ENCODE results near the gene DOCK10.
"Not testable (repeated sequence)": the region's sequence is repeated elsewhere in the genome, so short reads cannot be mapped to it uniquely, and the experiment has no call there.

The DOCK10 gene

GRCh38 chr2:224954980-224955379 lies 87.3 kb downstream of the DOCK10 start:
- no peak overlapping the region for H3K4me3 ChIP-seq (ENCODE audit: low read depth, low read length)
- no peak for DNase-seq (ENCODE audit: low read depth)

GRCh38 chr2:224952936-224953657 lies 89.2 kb downstream of the DOCK10 start:
- H3K4me3 ChIP-seq (ENCODE audit: low read depth, low read length) = no peak overlapping the region
- DNase-seq (ENCODE audit: low read depth) = no peak

- no peak for DNase-seq (ENCODE audit: low read depth)
- no peak overlapping the region for H3K4me3 ChIP-seq (ENCODE audit: low read depth, low read length)
Measured at GRCh38 chr2:224951723-224952481, 90.4 kb downstream of the DOCK10 start.

- DNase-seq (ENCODE audit: low read depth) = no peak
- no peak overlapping the region for H3K4me3 ChIP-seq (ENCODE audit: low read depth, low read length)
Measured at GRCh38 chr2:224948859-224949258, 93.4 kb downstream of the DOCK10 start.

GRCh38 chr2:224948005-224948404 lies 94.3 kb downstream of the DOCK10 start:
- no peak overlapping the region for H3K4me3 ChIP-seq (ENCODE audit: low read depth, low read length)
- DNase-seq (ENCODE audit: low read depth) = no peak

GRCh38 chr2:224947566-224947965 lies 94.7 kb downstream of the DOCK10 start:
- no peak overlapping the region for H3K4me3 ChIP-seq (ENCODE audit: low read depth, low read length)
- no peak for DNase-seq (ENCODE audit: low read depth)

GRCh38 chr2:224946895-224947294 lies 95.4 kb downstream of the DOCK10 start:
- H3K4me3 ChIP-seq (ENCODE audit: low read depth, low read length) = peak overlapping the region; percentile 25
- no peak for DNase-seq (ENCODE audit: low read depth)

GRCh38 chr2:224944707-224945547 lies 97.3 kb downstream of the DOCK10 start:
- no peak overlapping the region for H3K4me3 ChIP-seq (ENCODE audit: low read depth, low read length)

GRCh38 chr2:224943601-224944041 lies 98.6 kb downstream of the DOCK10 start:
- H3K4me3 ChIP-seq (ENCODE audit: low read depth, low read length); DNase-seq (ENCODE audit: low read depth): not testable (repeated sequence)

More at GRCh38 chr2:224944707-224945547, 97.3 kb downstream of the DOCK10 start:
- no peak for DNase-seq (ENCODE audit: low read depth)

- no peak for DNase-seq (ENCODE audit: low read depth)
- no peak overlapping the region for H3K4me3 ChIP-seq (ENCODE audit: low read depth, low read length)
Measured at GRCh38 chr2:224941960-224942359, 100.3 kb downstream of the DOCK10 start.

GRCh38 chr2:224940618-224941017 lies 101.7 kb downstream of the DOCK10 start:
- H3K4me3 ChIP-seq (ENCODE audit: low read depth, low read length) = no peak overlapping the region

GRCh38 chr2:224938651-224939182 lies 103.6 kb downstream of the DOCK10 start:
- H3K4me3 ChIP-seq (ENCODE audit: low read depth, low read length) = no peak overlapping the region
- DNase-seq (ENCODE audit: low read depth) = peak; percentile 65

More at GRCh38 chr2:224940618-224941017, 101.7 kb downstream of the DOCK10 start:
- no peak for DNase-seq (ENCODE audit: low read depth)

- DNase-seq (ENCODE audit: low read depth) = no peak
- H3K4me3 ChIP-seq (ENCODE audit: low read depth, low read length) = no peak overlapping the region
Measured at GRCh38 chr2:224937887-224938286, 104.4 kb downstream of the DOCK10 start.

- no peak overlapping the region for H3K4me3 ChIP-seq (ENCODE audit: low read depth, low read length)
- no peak for DNase-seq (ENCODE audit: low read depth)
Measured at GRCh38 chr2:224934526-224935188, 107.6 kb downstream of the DOCK10 start.

- no peak overlapping the region for H3K4me3 ChIP-seq (ENCODE audit: low read depth, low read length)
- DNase-seq (ENCODE audit: low read depth) = no peak
Measured at GRCh38 chr2:224933431-224933830, 108.8 kb downstream of the DOCK10 start.

- no peak overlapping the region for H3K4me3 ChIP-seq (ENCODE audit: low read depth, low read length)
Measured at GRCh38 chr2:224932522-224932921, 109.7 kb downstream of the DOCK10 start.

GRCh38 chr2:224931956-224932355 lies 110.3 kb downstream of the DOCK10 start:
- DNase-seq (ENCODE audit: low read depth) = no peak
- H3K4me3 ChIP-seq (ENCODE audit: low read depth, low read length) = no peak overlapping the region

More at GRCh38 chr2:224932522-224932921, 109.7 kb downstream of the DOCK10 start:
- DNase-seq (ENCODE audit: low read depth) = no peak

- no peak overlapping the region for H3K4me3 ChIP-seq (ENCODE audit: low read depth, low read length)
- DNase-seq (ENCODE audit: low read depth) = no peak
Measured at GRCh38 chr2:224930990-224931389, 111.3 kb downstream of the DOCK10 start.

GRCh38 chr2:224930124-224930523 lies 112.1 kb downstream of the DOCK10 start:
- no peak for DNase-seq (ENCODE audit: low read depth)
- no peak overlapping the region for H3K4me3 ChIP-seq (ENCODE audit: low read depth, low read length)

Measured in skeletal muscle cell (primary cell).